WTC11 (cell line): ENCODE results near the gene RPRD1B.

Experiments used
- ESRRA ChIP-seq: sonication (generic); formaldehyde crosslinking; IDR thresholded peaks from 2 replicates; pipeline ENCODE4 v1.8.1; 2022; ENCODE audit warnings: mild to moderate bottlenecking, missing genetic modification reagents, borderline replicate concordance
- JAZF1 ChIP-seq: fragments of 250-450 bp; sonication (Bioruptor Pico); IDR thresholded peaks from 2 replicates; pipeline ENCODE4 v1.9.0; 2021; ENCODE audit warnings: moderate library complexity, mild to moderate bottlenecking, inconsistent platforms
- NR2C2 ChIP-seq: sonication (generic); formaldehyde crosslinking; IDR thresholded peaks from 2 replicates; pipeline ENCODE4 v1.8.0; 2022; ENCODE audit warnings: mild to moderate bottlenecking, missing genetic modification reagents
- ZNF396 ChIP-seq: fragments of 250-450 bp; sonication (Bioruptor Pico); IDR thresholded peaks from 2 replicates; pipeline ENCODE4 v1.8.0; 2021; ENCODE audit warnings: mild to moderate bottlenecking, moderate library complexity, borderline replicate concordance
- TF ChIP-seq, protein P1 (sequence below): sonication (generic); formaldehyde crosslinking; IDR thresholded peaks from 2 replicates; pipeline ENCODE4 v1.8.0; 2022; ENCODE audit warnings: mild to moderate bottlenecking, missing genetic modification reagents
- TF ChIP-seq, protein P2 (sequence below): sonication (generic); formaldehyde crosslinking; IDR thresholded peaks from 2 replicates; pipeline ENCODE4 v1.8.0; 2023; ENCODE audit warnings: missing genetic modification reagents
- TF ChIP-seq, protein P3 (sequence below): sonication (generic); formaldehyde crosslinking; IDR thresholded peaks from 2 replicates; pipeline ENCODE4 v1.8.1; 2023; ENCODE audit warnings: mild to moderate bottlenecking, missing genetic modification reagents
- TF ChIP-seq, protein P4 (sequence below): sonication (generic); formaldehyde crosslinking; IDR thresholded peaks from 2 replicates; pipeline ENCODE4 v1.8.1; 2022; ENCODE audit warnings: missing genetic modification reagents, borderline replicate concordance
- TF ChIP-seq, protein P5 (sequence below): fragments of 200-600 bp; IDR thresholded peaks from 2 replicates; pipeline ENCODE4 v1.8.0; 2022; ENCODE audit warnings: antibody characterized with exemption
- TF ChIP-seq, protein P6 (sequence below): sonication (generic); formaldehyde crosslinking; IDR thresholded peaks from 2 replicates; pipeline ENCODE4 v1.8.0; 2022; ENCODE audit warnings: mild to moderate bottlenecking, missing genetic modification reagents

DNA sequence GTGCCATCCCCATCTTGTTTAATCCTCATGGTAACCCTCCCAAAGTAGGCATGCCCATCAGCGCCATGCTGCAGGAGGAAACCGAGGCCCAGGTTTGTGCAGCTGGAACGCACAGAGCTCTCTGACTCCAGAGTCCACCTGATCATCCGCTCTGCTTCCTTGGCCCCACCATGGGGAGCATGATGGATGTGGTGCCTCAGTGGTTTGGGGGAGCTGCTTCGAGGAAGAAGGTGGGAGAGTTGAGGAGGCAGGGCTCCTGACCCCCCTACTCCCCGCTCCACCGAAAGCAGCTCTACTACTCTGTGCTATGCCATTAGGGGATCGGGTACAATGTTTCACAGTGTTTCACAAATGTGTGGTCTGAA lies 79.4 kb downstream of the RPRD1B start:
- TF ChIP-seq JAZF1 (CRISPR knock-in tag) (no peak), ESRRA (CRISPR knock-in tag) (no peak), NR2C2 (CRISPR knock-in tag) (no peak), ZNF396 (CRISPR knock-in tag) (no peak)
- TF ChIP-seq, protein P1, sequence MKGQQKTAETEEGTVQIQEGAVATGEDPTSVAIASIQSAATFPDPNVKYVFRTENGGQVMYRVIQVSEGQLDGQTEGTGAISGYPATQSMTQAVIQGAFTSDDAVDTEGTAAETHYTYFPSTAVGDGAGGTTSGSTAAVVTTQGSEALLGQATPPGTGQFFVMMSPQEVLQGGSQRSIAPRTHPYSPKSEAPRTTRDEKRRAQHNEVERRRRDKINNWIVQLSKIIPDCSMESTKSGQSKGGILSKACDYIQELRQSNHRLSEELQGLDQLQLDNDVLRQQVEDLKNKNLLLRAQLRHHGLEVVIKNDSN (CRISPR knock-in tag): no peak
- TF ChIP-seq, protein P2, sequence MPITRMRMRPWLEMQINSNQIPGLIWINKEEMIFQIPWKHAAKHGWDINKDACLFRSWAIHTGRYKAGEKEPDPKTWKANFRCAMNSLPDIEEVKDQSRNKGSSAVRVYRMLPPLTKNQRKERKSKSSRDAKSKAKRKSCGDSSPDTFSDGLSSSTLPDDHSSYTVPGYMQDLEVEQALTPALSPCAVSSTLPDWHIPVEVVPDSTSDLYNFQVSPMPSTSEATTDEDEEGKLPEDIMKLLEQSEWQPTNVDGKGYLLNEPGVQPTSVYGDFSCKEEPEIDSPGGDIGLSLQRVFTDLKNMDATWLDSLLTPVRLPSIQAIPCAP (CRISPR knock-in tag): no peak
- TF ChIP-seq, protein P3, sequence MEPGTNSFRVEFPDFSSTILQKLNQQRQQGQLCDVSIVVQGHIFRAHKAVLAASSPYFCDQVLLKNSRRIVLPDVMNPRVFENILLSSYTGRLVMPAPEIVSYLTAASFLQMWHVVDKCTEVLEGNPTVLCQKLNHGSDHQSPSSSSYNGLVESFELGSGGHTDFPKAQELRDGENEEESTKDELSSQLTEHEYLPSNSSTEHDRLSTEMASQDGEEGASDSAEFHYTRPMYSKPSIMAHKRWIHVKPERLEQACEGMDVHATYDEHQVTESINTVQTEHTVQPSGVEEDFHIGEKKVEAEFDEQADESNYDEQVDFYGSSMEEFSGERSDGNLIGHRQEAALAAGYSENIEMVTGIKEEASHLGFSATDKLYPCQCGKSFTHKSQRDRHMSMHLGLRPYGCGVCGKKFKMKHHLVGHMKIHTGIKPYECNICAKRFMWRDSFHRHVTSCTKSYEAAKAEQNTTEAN: no peak
- TF ChIP-seq, protein P4, sequence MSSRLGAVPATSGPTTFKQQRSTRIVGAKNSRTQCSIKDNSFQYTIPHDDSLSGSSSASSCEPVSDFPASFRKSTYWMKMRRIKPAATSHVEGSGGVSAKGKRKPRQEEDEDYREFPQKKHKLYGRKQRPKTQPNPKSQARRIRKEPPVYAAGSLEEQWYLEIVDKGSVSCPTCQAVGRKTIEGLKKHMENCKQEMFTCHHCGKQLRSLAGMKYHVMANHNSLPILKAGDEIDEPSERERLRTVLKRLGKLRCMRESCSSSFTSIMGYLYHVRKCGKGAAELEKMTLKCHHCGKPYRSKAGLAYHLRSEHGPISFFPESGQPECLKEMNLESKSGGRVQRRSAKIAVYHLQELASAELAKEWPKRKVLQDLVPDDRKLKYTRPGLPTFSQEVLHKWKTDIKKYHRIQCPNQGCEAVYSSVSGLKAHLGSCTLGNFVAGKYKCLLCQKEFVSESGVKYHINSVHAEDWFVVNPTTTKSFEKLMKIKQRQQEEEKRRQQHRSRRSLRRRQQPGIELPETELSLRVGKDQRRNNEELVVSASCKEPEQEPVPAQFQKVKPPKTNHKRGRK (CRISPR knock-in tag): no peak
- TF ChIP-seq, protein P5, sequence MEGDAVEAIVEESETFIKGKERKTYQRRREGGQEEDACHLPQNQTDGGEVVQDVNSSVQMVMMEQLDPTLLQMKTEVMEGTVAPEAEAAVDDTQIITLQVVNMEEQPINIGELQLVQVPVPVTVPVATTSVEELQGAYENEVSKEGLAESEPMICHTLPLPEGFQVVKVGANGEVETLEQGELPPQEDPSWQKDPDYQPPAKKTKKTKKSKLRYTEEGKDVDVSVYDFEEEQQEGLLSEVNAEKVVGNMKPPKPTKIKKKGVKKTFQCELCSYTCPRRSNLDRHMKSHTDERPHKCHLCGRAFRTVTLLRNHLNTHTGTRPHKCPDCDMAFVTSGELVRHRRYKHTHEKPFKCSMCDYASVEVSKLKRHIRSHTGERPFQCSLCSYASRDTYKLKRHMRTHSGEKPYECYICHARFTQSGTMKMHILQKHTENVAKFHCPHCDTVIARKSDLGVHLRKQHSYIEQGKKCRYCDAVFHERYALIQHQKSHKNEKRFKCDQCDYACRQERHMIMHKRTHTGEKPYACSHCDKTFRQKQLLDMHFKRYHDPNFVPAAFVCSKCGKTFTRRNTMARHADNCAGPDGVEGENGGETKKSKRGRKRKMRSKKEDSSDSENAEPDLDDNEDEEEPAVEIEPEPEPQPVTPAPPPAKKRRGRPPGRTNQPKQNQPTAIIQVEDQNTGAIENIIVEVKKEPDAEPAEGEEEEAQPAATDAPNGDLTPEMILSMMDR: no peak; the same call in 1 of the 2 replicates
- TF ChIP-seq, protein P6, sequence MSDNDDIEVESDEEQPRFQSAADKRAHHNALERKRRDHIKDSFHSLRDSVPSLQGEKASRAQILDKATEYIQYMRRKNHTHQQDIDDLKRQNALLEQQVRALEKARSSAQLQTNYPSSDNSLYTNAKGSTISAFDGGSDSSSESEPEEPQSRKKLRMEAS (CRISPR knock-in tag): no peak
